GM12892 (cell line): ENCODE measurements around the gene KIF2C.
"Not testable (repeated sequence)": the region's sequence is repeated elsewhere in the genome, so short reads cannot be mapped to it uniquely, and the experiment has no call there.

Experiments
- DNase-seq: peaks from one replicate; pipeline ENCODE4 v3.0.0; 2011; ENCODE audit not compliant: insufficient read length
- FAIRE-seq: peaks from 2 replicates; lab custom pipeline; 2011; peaks lifted over from hg19 to GRCh38; lab: Jason Lieb, UNC
- POLR2A ChIP-seq: IDR thresholded peaks from 2 replicates; pipeline ENCODE4 v1.6.1; 2011; ENCODE audit warnings: low read depth, low read length, control low read depth
- POLR2AphosphoS5 ChIP-seq: IDR thresholded peaks from 2 replicates; pipeline ENCODE4 v1.6.1; 2011; ENCODE audit warnings: low read depth, low read length, control low read depth
- TAF1 ChIP-seq: IDR thresholded peaks from 2 replicates; pipeline ENCODE4 v1.6.1; 2011; ENCODE audit warnings: low read depth, mild to moderate bottlenecking, control low read depth, low read length, borderline replicate concordance

The KIF2C gene

DNA sequence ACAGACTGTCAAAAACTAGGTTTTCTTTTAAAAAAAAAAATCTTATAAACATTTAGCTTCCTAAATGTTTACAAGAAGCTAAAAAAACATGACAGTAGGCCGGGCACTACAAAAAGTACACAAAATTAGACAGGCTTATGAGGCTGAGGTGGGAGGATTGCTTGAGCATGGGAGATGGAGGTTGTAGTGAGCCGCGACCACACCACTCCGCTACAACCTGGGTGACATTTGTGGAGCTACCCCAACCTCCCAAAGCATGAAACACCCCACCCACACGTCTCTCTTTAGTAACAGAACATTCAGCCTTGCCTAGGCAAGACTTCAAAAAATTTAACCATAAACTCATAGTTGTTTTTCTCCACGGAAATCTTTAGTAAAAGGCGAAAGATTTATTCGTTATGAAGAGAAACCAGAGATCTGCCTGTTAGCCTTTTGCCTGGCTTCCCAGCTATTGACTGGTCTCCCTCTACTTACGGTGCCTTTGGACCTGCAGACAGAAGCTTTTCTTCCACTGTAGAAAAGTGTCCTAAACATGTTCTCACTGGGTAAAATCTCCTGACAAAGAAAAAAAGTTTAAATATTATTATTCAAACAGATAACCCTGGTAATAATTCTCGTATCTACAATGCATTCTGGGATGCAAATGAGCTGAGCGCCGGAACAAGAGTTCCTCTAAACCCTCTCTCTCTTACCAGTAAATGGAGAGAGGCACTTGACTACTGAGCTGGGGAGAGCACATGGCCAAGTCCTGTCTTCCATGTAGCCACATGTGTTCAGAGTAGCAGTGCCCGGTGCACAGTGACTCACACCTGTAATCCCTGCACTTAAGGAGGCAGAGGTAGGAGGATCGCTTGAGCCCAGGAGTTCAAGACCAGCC, 17.9 kb upstream of the KIF2C start:
- TF ChIP-seq POLR2A (peak; percentile 100), POLR2AphosphoS5 (peak; percentile 100), TAF1 (peak; percentile 92)
- DNase-seq (peak; percentile 68), FAIRE-seq (peak; percentile 84)

DNA sequence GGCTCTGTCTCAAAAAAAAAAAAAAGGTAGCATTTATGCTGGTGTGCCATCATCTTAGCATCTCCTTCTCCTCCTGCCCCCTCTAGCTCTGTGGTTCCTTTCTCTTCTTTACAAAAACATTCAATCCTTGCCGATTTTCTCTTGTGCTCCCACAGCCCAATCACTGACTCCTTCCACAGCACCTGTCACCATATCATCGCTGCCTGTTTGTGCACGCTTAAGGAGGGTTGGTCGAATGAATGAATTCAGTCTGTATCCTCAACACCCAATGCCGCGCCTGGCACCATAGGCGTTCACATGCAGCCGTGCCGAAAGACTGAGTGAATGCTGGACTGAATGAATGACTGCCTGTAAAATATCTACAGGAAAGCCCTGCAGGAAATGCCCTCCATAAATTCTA, 16.6 kb upstream of the KIF2C start:
- no peak for TF ChIP-seq TAF1
- no peak for TF ChIP-seq POLR2AphosphoS5
- no peak for TF ChIP-seq POLR2A
- FAIRE-seq, result no peak
- DNase-seq, result no peak

DNA sequence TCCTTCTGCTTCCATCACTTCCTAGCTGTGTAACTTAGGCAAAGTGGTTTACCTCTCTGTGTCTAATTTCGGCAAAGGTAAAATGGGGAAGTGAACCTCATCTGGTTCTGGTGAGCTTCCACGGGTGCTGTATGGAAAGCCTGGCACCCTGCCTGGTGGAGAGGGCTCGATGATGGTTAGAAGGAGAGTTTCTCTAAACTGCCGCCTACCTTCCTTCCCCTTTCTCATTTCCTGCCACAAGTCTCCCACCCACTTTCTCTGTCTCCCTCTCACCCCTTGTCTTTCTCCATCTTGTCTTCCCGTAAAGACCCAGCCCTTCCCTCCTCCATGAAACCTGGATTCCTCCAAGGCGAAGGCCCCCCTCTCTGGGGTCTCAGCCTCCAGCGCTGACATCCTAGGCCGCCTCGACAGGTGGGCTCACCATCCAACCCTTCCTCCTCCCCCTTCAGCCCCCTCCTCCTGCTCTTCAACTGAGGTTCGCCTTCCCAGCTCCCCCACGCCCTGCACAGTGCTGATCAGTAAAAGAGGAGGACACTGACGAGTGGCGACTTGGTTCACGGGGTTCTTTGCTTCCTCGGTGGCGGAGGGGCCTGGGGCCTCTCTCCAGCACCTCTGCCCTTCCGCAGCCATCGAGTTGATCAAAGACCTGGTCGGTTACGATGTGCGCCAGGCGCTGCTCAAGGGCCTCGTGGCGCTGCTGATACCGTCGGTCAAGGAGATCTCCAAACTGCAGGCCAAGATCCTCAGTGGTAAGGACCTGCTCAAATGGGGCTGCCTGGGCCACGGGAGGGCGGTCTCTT, 15.9 kb upstream of the KIF2C start:
- DNase-seq (peak; percentile 67), FAIRE-seq (no peak)
- no peak for TF ChIP-seq POLR2AphosphoS5
- no peak for TF ChIP-seq TAF1

DNA sequence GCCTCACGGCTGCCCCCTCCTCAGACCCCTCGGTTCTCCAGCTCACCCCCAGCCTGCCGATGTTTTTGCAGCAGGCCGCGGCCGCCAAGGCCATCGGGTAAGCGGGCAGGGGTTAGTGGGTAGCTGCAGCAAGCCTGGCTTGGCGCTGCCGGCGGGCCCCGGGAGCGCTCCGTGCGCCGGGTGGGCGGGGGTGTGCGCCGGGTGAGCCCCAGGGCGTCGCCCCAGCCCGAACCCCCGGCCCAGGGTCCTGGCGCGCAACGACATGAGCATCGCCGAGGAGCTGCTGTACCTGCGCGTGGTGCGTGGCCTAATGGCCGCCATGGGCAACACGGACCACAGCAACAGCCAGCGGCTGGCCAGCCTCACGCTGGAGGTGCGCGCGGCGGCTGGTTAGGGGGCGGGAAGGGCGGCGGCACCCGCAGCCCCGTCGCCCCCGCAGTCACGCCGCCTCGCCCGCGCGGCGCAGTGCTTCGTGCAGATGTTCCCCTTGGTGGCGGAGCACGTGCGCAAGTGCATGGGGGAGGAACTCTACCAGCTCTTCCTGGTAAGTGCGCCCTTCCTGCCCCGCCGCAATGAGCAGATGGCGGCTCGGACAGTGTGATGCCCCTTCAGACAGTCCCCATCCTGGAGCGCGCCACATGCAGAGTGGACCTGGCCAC, 15.2 kb upstream of the KIF2C start:
- TF ChIP-seq TAF1 (no peak), POLR2A (no peak), POLR2AphosphoS5 (no peak)
- DNase-seq (no peak), FAIRE-seq (no peak)

DNA sequence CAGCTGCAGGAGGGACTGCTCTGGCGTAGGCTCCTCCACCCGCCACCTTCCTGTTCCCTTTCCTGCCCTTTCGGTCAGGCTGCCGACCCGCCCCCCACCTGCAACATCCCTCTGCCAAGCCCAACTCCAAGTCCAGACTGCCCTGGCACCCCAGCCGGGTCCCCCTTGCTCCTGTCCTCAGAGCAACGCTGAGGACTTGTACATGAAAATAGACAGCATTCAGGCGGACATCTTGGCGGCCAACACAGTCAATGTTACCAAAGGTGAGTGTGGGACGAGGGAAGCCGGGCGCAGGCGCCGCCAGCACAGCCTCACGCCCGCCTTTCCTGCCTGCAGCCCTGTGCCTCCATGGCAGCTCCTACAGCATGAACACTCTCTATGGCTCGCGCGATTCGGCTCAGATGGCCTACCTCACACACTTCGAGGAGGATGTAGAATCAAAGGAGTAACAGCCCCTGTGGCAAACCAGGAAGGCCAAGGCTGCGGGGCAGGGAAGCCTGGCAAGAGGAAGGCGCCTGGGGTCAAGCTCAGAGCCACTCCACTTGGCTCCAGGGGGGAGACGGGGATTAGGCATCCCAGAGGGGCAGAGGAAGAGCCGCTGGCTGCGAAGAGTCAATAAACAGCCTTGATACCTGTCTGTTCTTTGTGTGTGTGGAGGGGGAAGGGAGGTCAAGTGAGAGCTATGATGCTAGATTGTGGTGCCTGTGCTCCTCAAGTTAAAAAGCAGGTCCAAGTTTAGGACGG, 14.5 kb upstream of the KIF2C start:
- DNase-seq, result no peak
- no peak for FAIRE-seq
- TF ChIP-seq TAF1 (no peak), POLR2A (no peak), POLR2AphosphoS5 (no peak)

DNA sequence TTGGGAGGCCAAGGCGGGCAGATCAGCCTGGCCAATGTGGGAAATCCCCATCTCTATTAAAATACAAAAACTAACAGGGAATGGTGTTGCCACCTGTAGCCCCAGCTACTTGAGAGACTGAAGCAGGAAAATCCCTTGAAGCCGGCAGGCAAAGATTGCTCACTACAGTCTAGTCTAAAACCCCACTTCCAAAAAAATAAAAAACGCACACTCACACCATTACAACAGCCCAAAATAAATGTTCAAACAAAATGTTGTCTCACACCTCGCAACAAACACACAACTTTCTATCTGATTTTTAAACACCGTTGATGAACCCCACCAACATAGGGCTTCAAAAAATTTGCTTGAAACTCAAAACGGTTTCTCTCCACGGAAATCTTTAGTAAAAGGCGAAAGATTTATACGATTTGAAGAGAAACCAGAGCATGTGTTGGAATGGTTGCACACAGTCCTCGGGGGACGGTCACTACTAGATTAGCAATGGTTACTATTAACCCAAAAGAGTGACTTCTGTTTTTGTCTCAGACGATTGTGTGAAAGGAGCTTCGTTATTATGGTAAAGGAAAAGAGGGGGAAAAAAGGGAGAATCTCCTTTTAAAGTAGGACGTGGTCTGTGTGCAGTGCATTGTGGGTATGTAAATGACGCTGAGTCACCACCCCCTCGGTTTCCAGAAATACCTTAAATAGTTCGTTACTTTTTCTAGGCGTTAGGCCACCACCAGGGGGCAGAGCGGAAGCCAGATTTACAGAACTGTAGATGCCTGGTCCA, 8.7 kb upstream of the KIF2C start, which contains the start of gene RNU5D-1:
RNU5D-1 (minus strand) TSS at position 430 of the 772 bp plus-strand sequence.
- DNase-seq (peak; percentile 58), FAIRE-seq (peak; percentile 84)
- peak; percentile 100 for TF ChIP-seq POLR2AphosphoS5
- TF ChIP-seq TAF1, result no peak
- peak; percentile 100 for TF ChIP-seq POLR2A

DNA sequence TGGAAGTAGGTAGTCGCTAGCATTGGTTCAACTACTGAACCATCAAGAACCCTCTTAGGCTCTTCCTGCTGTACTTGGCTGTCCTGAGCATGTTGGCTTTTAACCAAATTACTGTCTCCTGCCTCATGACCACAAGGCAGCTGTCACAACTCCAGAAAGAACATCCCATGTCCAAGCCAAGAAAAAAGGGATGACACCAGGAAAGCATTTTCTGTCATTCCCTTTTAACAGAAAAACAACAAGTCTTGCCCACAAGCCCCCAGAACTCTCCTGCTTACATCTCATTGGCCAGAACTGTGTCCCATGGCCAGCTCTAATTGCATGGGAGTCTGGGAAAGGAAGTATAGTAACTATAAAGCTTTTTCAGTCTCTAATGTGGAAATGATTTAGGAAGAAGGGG, 6.3 kb upstream of the KIF2C start:
- TF ChIP-seq POLR2A (no peak), POLR2AphosphoS5 (no peak), TAF1 (no peak)
- DNase-seq (no peak), FAIRE-seq (no peak)

DNA sequence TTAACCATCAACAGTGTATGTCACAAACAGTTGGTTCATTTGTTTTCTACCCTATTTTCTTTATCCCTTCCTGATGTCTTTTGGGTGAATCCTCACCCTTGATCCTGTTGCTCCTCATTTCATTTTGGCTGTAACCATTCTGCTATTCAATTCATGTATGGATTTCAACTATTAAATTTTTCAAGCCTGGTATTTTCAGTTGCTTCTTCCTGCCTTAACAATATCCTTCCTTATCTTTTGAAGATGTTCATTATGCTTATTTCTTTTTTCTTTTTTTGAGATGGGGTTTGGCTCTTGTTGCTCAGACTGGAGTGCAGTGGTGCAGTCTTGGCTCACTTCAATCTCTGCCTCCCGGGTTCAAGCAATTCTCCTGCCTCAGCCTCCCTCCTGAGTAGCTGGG, 5.9 kb upstream of the KIF2C start:
- TF ChIP-seq TAF1 (no peak), POLR2A (no peak), POLR2AphosphoS5 (no peak)
- DNase-seq, result no peak
- FAIRE-seq, result no peak

DNA sequence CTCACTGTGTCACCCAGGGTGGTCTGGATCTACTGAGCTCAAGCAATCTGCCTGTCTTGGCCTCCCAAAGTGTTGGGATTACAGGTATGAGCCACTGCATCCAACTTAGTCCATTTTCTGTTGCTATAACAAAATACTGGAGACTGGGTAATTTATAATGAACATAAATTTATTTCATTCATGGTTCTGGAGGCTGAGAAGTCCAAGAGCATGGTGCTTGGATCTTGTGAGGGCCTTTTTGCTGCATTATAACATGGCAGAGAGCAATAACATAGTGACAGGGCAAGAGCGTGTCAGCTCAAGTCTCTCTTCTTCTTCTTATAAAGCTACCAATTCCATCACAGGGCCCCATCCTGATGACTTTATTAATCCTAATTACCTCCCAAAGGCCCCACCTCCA, 3.6 kb upstream of the KIF2C start:
- DNase-seq (no peak), FAIRE-seq (no peak)
- TF ChIP-seq POLR2A (no peak), POLR2AphosphoS5 (no peak), TAF1 (no peak)

DNA sequence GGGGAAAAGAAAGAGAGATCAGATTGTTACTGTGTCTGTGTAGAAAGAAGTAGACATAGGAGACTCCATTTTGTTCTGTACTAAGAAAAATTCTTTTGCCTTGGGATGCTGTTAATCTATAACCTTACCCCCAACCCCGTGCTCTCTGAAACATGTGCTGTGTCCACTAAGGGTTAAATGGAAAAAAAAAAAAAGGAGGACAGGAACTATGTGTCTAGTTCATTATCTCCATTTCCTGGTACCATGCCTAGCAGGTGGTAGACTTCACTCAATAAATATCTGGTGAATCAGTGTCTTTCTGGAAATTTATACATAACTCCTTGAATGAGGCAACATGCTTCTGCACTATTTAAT, 707 bp upstream of the KIF2C start:
- FAIRE-seq, DNase-seq: not testable (repeated sequence)

DNA sequence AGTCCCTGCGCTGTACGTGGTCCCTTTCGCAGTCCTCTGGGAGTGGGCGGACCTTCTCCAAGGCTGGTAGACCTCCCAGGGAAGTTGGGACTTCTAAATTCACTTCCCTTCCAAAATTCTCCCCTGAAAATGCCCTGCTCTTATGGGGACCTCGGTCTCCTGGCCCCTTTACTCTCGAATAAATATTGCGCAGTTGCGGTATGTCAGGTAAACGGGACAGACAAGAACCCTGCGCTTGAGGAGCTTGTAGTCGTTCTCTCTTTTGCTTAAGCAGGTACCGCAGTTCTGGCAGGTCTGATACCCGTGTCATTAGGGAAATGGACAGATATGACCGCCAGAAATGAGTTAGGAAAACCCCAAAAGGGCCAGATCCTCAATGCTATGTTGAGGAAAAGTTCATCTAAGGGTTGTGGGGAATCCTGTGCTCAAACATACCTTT, 561 bp downstream of the KIF2C start:
- DNase-seq (no peak), FAIRE-seq (no peak)
- TF ChIP-seq POLR2A (no peak), TAF1 (no peak), POLR2AphosphoS5 (no peak)
